Measurements from ENCODE around the gene FAM107B.

FAM107B gene

DNA sequence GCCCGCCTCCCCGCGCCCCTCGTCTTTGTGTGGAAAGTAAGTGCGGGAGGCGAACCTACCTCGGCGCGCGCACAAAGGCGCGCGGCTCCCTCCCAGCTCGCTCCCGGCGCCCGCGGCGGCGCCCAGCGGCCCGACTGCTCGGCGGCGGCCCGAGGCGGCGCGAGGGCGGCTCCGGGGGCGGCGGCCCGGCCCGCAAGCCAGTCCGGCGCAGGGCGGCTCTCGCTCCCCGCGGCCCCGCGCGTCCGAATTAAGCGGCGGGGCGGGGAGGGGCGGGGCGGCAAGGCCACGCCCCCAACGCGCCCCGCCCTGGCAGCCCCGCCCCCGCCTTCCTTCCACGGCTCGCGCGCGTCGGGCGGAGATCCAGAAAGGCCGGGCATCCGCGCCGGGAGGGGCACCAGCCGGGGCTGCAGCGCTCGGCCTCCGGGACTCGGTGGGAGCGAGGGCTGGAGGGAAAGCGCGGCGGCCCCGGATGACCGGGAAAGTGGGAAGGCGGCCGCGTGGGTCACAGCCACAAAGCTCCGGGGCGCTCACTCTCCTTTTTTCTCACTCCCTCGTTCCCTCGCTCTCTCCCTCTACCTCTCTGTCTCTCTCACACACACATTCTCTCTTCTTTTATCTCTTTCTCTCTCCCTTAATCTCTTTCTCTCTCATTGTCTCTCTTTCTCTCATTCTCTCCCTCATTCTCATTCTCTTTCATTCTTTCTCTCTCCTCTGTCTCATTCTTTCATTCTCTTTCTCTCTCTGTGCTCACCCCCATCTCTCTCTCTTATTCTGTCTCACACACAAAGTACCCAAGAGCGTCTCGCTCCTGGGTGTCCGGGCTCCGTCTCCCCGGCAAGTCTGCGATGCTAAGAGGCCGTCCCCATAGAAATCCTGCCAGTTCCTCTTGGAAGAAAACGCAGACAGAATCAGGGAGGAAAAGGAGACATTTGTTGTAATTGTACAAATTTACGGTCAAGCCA, 170.2 kb downstream of the FAM107B start:
- DNase-seq (ENCODE audit: low read depth): peak; percentile 69
- TF ChIP-seq CTCF (IDR thresholded peaks at IDR 0.05; ENCODE audit: insufficient read depth, low read depth, low read length, missing control alignments): no peak
- peak overlapping the region; percentile 43 for H3K4me3 ChIP-seq (ENCODE audit: low read length)

DNA sequence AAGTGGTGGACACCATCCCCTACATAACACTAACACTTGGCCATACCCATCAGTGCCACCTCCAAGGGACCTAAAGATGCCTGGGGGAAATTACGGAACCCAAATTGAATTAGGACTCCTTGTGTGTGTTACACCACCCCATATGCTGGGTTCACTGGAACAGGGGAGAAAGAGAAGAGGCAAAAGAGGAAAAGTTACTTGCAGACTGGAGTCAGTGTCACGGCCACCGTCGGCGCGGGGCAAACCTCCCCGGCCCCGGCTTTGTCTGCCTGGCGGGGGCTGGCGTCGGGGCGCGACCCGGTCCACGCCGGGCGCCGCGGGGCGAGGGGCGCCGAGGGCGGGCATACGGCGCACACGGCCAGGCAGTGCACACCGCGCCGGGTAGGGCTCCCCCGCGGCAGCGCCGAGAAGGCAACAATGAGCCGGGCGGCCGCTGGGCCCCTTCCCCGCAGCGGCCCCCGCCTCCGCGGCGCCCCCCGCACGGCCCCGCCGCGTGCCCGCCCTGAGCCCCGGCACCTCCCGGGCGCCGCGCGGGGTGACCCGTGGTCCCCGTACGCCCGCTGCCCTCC, 171.1 kb downstream of the FAM107B start:
- no peak for TF ChIP-seq CTCF (IDR thresholded peaks at IDR 0.05; ENCODE audit: insufficient read depth, low read depth, low read length, missing control alignments)
- no peak for DNase-seq (ENCODE audit: low read depth)
- peak overlapping the region; percentile 40 for H3K4me3 ChIP-seq (ENCODE audit: low read length)

GRCh38 chr10:14602807-14603533, 171.7 kb downstream of the FAM107B start:
- no peak for DNase-seq (ENCODE audit: low read depth)
- H3K4me3 ChIP-seq (ENCODE audit: low read length): peak overlapping the region; percentile 40
- no peak for TF ChIP-seq CTCF (IDR thresholded peaks at IDR 0.05; ENCODE audit: insufficient read depth, low read depth, low read length, missing control alignments)

DNA sequence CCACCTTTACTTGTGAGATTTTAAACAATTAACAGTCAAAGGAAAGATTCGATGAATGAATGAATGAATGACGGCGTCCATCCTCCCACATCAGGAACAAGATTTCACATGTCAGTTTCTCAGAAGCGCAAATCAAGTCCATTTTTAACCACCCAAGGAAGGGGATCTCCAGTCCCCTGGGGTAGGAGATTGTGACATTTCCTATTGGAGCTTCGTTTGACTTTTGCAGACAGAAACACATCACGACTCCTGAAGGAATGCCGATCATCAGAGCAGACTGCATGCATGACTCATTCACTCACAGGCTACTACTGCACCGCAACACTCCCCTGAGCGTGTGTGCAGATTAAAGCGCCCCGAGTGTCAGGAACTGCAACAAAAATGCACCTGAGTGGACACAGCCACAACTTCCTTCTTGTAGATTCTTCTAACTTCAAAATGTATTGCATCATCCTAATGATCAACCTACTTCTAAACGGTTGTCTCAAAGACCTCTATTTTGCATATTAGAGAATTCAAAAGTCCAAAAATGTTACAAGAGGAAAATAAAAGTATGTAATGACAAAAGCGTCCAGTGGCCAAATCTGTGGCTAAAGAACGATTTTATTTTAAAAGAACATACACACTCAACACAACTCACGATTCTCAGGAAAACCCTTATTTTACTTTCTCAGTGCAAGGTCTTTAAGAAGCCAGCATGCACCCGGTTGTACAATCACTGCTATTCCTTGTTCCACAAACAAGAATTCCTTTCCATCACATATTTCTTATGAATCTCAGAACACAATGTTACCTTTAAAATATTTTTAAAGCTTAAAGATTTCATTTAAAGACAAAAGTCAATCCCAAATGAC, 172.6 kb downstream of the FAM107B start:
- no peak for TF ChIP-seq CTCF (IDR thresholded peaks at IDR 0.05; ENCODE audit: insufficient read depth, low read depth, low read length, missing control alignments)
- peak; percentile 87 for DNase-seq (ENCODE audit: low read depth)
- H3K4me3 ChIP-seq (ENCODE audit: low read length): no peak overlapping the region

GRCh38 chr10:14601326-14601725, 173.4 kb downstream of the FAM107B start:
- DNase-seq (ENCODE audit: low read depth): no peak
- TF ChIP-seq CTCF (IDR thresholded peaks at IDR 0.05; ENCODE audit: insufficient read depth, low read depth, low read length, missing control alignments): no peak
- no peak overlapping the region for H3K4me3 ChIP-seq (ENCODE audit: low read length)

DNA sequence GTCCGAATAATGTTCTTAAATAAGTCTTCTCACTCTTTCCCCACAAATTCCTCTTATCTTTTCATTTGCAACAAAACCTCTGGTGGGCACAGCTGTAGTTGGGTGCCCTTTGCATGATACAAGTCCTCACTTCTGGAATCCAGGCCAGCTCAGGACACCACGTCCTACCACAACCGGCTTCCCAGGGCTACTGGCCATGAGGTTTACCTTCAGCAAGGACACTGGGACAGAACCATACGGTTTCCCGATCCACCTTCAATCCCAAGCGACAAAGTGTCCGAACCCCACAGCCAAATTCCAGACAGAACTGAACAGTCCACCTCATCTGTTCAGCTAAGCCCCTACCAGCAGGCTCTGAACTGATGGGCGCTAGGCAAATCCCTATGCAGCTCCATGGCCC, 174.6 kb downstream of the FAM107B start:
- DNase-seq (ENCODE audit: low read depth): no peak
- no peak for TF ChIP-seq CTCF (IDR thresholded peaks at IDR 0.05; ENCODE audit: insufficient read depth, low read depth, low read length, missing control alignments)
- H3K4me3 ChIP-seq (ENCODE audit: low read length): no peak overlapping the region

Data from epithelial cell of esophagus (primary cell).